ENCODE measurements around the gene GPR35.
"Not testable (repeated sequence)": the region's sequence is repeated elsewhere in the genome, so short reads cannot be mapped to it uniquely, and the experiment has no call there.

Gene GPR35

DNA sequence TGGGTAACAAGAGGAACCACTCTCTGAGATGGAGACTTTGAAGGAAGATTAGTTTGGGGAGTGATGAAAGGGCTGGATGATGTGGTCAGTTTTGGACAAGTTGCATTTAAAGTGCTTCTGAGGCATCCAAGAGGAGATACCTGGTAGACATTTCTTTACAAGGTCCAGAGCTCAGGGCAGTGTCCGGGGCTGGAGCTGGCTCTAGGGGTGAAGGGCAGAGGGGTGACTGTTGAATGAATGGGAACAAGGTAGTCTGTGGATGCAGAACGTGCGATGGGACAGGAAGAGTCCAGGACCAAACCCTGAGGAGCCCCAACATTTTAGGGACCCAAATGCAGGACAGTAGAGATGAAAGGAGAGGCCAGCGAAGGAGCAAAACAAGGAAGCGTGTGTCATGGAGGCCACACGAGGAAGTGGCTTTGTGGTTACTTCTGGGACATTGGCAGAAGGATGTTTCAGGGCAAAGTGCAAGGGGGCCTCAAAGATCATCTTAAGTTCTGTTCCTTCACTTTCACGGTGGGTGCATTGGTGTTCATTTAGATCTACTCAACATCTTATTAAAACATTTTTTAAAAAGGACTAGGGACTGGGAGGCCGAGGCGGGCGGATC lies 13.6 kb upstream of the GPR35 start:
- Histone ChIP-seq H3K4me2 (ENCODE audit: low read length) (no peak overlapping the region), H3K79me2 (no peaks in the 10 kb centered on the region), H3K4me3 (ENCODE audit: low read depth, low read length) (no peak overlapping the region), H3K9ac (no peak overlapping the region), H3K9me3 (ENCODE audit: control insufficient read depth, low read length) (no peaks in the 10 kb centered on the region), H3K27me3 (ENCODE audit: control insufficient read depth, insufficient read depth, low read length) (no peaks in the 10 kb centered on the region), H3K4me1 (no peaks in the 10 kb centered on the region), H2AFZ (no peak overlapping the region), H3K36me3 (ENCODE audit: control insufficient read depth, insufficient read depth, low read length) (no peaks in the 10 kb centered on the region), H3K27ac (no peak overlapping the region)
- TF ChIP-seq, protein P1, sequence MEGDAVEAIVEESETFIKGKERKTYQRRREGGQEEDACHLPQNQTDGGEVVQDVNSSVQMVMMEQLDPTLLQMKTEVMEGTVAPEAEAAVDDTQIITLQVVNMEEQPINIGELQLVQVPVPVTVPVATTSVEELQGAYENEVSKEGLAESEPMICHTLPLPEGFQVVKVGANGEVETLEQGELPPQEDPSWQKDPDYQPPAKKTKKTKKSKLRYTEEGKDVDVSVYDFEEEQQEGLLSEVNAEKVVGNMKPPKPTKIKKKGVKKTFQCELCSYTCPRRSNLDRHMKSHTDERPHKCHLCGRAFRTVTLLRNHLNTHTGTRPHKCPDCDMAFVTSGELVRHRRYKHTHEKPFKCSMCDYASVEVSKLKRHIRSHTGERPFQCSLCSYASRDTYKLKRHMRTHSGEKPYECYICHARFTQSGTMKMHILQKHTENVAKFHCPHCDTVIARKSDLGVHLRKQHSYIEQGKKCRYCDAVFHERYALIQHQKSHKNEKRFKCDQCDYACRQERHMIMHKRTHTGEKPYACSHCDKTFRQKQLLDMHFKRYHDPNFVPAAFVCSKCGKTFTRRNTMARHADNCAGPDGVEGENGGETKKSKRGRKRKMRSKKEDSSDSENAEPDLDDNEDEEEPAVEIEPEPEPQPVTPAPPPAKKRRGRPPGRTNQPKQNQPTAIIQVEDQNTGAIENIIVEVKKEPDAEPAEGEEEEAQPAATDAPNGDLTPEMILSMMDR (IDR thresholded peaks at IDR 0.05): no peak

DNA sequence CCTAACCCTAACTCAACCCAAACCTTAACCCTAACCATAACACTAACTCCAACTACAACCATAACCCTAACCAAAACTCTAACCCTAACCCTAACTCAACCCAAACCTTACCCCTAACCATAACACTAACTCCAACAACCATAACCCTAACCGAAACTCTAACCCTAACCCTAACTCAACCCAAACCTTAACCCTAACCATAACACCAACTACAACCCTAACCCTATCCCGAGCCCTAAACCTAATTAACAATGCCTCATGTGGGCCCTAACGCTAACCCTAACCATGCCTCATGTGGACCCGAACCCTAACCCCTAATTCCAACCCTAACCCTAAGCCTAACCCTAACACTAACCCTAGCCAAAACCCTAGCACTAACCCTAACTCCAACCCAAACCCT lies 11.5 kb upstream of the GPR35 start:
- Histone ChIP-seq H3K4me2 (ENCODE audit: low read length) (no peak overlapping the region), H3K9me3 (ENCODE audit: control insufficient read depth, low read length) (peaks cover 2% of the 10 kb centered on the region), H3K9ac (no peak overlapping the region), H3K27ac (no peak overlapping the region), H2AFZ (no peak overlapping the region), H3K4me3 (ENCODE audit: low read depth, low read length) (no peak overlapping the region), H3K79me2 (no peaks in the 10 kb centered on the region), H3K4me1 (no peaks in the 10 kb centered on the region), H3K36me3 (ENCODE audit: control insufficient read depth, insufficient read depth, low read length) (no peaks in the 10 kb centered on the region), H3K27me3 (ENCODE audit: control insufficient read depth, insufficient read depth, low read length) (no peaks in the 10 kb centered on the region)
- TF ChIP-seq, protein P1 (IDR thresholded peaks at IDR 0.05): no peak

DNA sequence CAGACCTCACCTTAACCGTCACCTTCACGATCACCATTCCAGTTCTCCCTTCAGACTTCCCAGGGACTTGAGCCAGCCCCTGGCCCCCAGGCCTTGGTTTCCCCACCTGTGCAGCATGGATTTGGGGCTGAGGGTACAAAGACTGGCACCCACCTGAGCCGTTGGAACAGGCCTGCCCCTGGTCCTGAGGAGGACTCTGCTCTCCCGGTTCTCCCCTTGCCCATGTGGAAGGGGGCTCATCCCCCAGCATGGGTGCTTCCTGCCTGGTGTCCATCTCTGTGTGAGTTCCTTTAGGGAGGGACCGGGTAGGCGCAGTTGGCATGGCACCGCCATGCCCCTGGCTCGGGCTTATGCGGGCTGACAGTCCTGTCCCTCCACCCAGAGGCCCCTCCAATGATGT lies 10.9 kb upstream of the GPR35 start:
- H3K9ac ChIP-seq: no peak overlapping the region
- H3K27ac ChIP-seq: no peak overlapping the region
- no peaks in the 10 kb centered on the region for H3K79me2 ChIP-seq
- no peaks in the 10 kb centered on the region for H3K27me3 ChIP-seq (ENCODE audit: control insufficient read depth, insufficient read depth, low read length)
- H3K36me3 ChIP-seq (ENCODE audit: control insufficient read depth, insufficient read depth, low read length): no peaks in the 10 kb centered on the region
- no peak overlapping the region for H3K4me3 ChIP-seq (ENCODE audit: low read depth, low read length)
- H3K9me3 ChIP-seq (ENCODE audit: control insufficient read depth, low read length): peaks cover 2% of the 10 kb centered on the region
- no peaks in the 10 kb centered on the region for H3K4me1 ChIP-seq
- TF ChIP-seq, protein P1 (IDR thresholded peaks at IDR 0.05): no peak
- H2AFZ ChIP-seq: no peak overlapping the region
- H3K4me2 ChIP-seq (ENCODE audit: low read length): no peak overlapping the region

DNA sequence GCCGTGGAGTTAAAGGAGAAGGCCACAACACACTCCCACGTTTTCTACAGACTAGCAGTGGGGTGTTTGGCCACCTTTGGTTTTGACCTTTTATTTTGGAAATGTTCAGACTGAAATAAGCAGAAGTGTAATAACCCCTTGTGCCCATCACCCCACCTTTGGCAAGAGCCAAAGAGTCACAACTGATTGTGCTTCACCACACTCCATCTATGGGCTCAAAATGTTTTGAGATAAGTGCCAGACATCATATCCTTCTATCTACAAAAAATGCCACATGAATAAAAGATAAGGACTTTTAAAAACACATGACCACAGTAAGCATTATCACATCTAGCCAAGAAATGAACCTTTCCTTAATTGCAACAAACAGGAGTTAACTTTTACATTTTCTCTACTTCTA lies 9.9 kb upstream of the GPR35 start:
- Histone ChIP-seq H3K36me3 (ENCODE audit: control insufficient read depth, insufficient read depth, low read length) (no peaks in the 10 kb centered on the region), H3K9ac (no peak overlapping the region), H3K4me1 (no peaks in the 10 kb centered on the region), H3K27ac (no peak overlapping the region), H2AFZ (no peak overlapping the region), H3K4me3 (ENCODE audit: low read depth, low read length) (no peak overlapping the region), H3K9me3 (ENCODE audit: control insufficient read depth, low read length) (peaks cover 2% of the 10 kb centered on the region), H3K27me3 (ENCODE audit: control insufficient read depth, insufficient read depth, low read length) (no peaks in the 10 kb centered on the region), H3K4me2 (ENCODE audit: low read length) (no peak overlapping the region), H3K79me2 (no peaks in the 10 kb centered on the region)
- TF ChIP-seq, protein P1 (IDR thresholded peaks at IDR 0.05): no peak

DNA sequence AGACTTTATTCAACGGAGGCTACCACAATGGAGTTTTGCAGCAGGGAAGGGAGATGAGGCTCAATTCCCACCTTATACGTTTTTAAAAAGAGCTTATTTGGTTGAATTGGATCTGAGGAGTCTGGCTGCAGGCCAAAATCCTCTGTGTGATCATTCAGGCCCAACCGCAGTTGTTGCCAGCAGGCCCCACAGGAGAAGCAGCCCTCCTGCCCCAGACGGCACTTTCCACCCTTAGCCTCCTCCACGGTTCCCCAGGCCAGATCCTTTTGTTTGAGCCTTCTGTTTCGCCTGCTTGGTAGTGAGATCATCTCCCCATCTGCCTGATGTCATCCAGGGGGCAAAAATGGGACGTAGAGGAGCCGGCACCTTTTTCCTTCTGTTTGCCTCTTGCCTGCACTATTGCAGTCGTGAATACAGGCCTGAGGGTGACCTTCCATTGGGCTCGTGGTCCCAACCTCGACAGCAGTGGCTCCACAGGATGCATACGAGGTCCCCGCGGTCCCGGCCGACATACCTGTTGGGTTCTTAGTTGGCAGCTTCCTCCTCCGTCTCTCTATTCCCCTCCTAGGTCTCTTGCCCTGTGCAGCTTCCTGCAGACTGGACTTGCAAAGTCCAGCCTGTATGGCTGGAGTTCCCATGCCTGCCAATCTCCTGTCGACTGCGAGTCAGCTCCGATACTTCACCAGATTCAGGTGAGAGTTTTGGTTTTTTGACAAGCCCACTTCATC lies 9.3 kb upstream of the GPR35 start:
- Histone ChIP-seq H3K9ac (no peak overlapping the region), H3K79me2 (no peaks in the 10 kb centered on the region), H2AFZ (no peak overlapping the region), H3K27me3 (ENCODE audit: control insufficient read depth, insufficient read depth, low read length) (no peaks in the 10 kb centered on the region), H3K36me3 (ENCODE audit: control insufficient read depth, insufficient read depth, low read length) (no peaks in the 10 kb centered on the region), H3K4me2 (ENCODE audit: low read length) (no peak overlapping the region), H3K27ac (no peak overlapping the region), H3K4me3 (ENCODE audit: low read depth, low read length) (no peak overlapping the region), H3K9me3 (ENCODE audit: control insufficient read depth, low read length) (peaks cover 2% of the 10 kb centered on the region), H3K4me1 (no peaks in the 10 kb centered on the region)
- TF ChIP-seq, protein P1 (IDR thresholded peaks at IDR 0.05): no peak

DNA sequence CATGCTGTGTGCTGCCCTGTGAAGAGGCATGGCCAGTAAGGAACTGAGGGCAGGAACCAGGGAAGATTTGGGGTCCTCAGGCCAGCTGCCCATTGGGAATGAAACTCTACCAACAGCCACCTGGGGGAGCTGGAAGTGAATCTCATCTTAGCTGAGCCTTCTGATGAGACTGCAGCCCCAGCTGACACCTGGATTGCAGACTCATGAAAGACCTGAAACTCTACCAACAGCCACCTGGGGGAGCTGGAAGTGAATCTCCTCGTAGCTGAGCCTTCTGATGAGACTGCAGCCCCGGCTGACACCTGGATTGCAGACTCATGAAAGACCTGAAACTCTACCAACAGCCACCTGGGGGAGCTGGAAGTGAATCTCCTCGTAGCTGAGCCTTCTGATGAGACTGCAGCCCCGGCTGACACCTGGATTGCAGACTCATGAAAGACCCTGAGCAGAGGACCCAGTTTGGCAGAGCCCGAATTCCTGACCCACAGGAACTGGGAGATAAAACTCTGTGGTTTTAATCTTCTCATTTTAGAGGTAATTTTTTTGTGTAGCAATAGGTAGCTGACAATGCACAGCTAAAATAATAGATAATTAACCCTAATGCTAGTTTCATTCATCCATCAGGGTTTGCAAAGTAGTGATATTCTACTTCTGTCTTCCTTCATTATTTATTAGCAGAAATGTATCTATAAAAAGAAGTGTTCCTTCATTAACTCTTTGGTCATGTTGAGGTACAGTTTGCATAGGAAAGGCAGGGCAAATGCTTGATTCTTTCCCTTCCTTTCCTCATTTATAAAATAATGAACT lies 8.2 kb upstream of the GPR35 start:
- H3K36me3 ChIP-seq (ENCODE audit: control insufficient read depth, insufficient read depth, low read length); H3K4me2 ChIP-seq (ENCODE audit: low read length); H3K4me3 ChIP-seq (ENCODE audit: low read depth, low read length); H3K79me2 ChIP-seq; H3K4me1 ChIP-seq; H2AFZ ChIP-seq; H3K9ac ChIP-seq; H3K27me3 ChIP-seq (ENCODE audit: control insufficient read depth, insufficient read depth, low read length); H3K27ac ChIP-seq; H3K9me3 ChIP-seq (ENCODE audit: control insufficient read depth, low read length): not testable (repeated sequence)

Measured in parathyroid adenoma (tissue), 2 donors.